Measurements from ENCODE around the gene BMAL1. TPM values are rescaled to one million over a fixed set of nuclear protein-coding genes. Genes with fewer than 3 reads are reported as not detected.

Gene BMAL1
- total RNA-seq, 5 donors from 2014 or later (not counting 1 experiment from before 2014, with no cell fraction given): 67.9 to 99.2 (median 72.1) TPM

DNA sequence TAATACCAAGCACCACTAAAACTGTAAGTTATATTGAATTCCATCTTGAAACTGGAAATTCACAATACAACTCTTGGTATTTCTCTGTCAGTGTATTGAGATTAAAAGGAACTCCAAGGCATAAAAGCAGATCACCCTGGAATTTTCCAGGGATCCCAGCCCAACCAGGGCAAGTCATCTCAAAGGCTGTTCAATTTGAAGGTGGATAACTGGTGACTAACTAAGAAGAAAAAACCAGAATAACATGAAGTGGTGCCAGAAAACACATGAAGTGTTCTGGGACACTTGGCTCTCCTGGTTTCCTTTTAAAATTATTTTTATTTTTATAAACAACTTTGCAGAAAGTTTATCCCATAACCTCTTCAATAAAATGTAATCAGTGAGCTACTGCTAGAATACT is 7.8 kb upstream of the BMAL1 start:
- no peak for DNase-seq
- H3K4me3 Mint-ChIP-seq: no peak overlapping the region
- no peaks in the 10 kb centered on the region for H3K4me1 ChIP-seq (ENCODE audit: control insufficient read depth in 1 of 2, extremely low read depth in 1 of 2, insufficient read depth in 2 of 2, low read length in 2 of 2)
- H3K27ac ChIP-seq (ENCODE audit: low read length): no peak overlapping the region
- no peaks in the 10 kb centered on the region for H3K36me3 Mint-ChIP-seq
- peaks cover 2 to 6% of the 10 kb centered on the region in 2 experiments for H3K27me3 ChIP-seq (replicated peaks in 1 of 2; ENCODE audit: control insufficient read depth in 2 of 2, extremely low read depth in 1 of 2, insufficient read depth in 2 of 2, low read length in 1 of 2)
- ATAC-seq (replicated peaks in 1 of 4): no peak
- POLR2A ChIA-PET: interaction anchor here in 1 of 2 donors (0.7 kb wide), 1 partner anchor 1957 kb away, joined by 3 read pairs; no protein-coding TSS in a partner anchor
- peaks cover 0 to 2% (median 0%) of the 10 kb centered on the region in 3 donors for H3K4me1 Mint-ChIP-seq
- H3K27me3 Mint-ChIP-seq: peaks cover 10 to 27% of the 10 kb centered on the region in 2 donors
- no peak overlapping the region for H3K27ac Mint-ChIP-seq
- H3K9me3 ChIP-seq: no peaks in the 10 kb centered on the region
- H3K36me3 ChIP-seq (ENCODE audit: control insufficient read depth in 2 of 2, extremely low read depth in 1 of 2, insufficient read depth in 1 of 2, low read length in 1 of 2): no peaks in the 10 kb centered on the region
- no peak overlapping the region for H3K4me3 ChIP-seq (ENCODE audit: control insufficient read depth in 1 of 2, extremely low read depth in 1 of 2, low read length in 1 of 2)
- CTCF ChIA-PET: interaction anchor here in 1 of 2 donors (0.5 to 0.8 kb wide), 2 partner anchors 10 to 66 kb away, joined by 3 to 7 read pairs; no protein-coding TSS in a partner anchor
- no peaks in the 10 kb centered on the region for H3K9me3 Mint-ChIP-seq

GRCh38 chr11:13271060-13271693 is 6.4 kb upstream of the BMAL1 start:
- ChIA-PET POLR2A (interaction anchor here in 1 of 2 donors (0.6 kb wide), 1 partner anchor 15 kb away, joined by 3 read pairs; no protein-coding TSS in a partner anchor), CTCF (no interaction called here)
- H3K27ac Mint-ChIP-seq: no peak overlapping the region
- WGBS (ENCODE audit: insufficient coverage): no CpG with 5 or more reads among the region's 1 CpG
- no peaks in the 10 kb centered on the region for H3K9me3 Mint-ChIP-seq
- DNase-seq (no peak), ATAC-seq (replicated peaks in 1 of 4) (no peak)
- Histone ChIP-seq H3K27ac (ENCODE audit: low read length) (no peak overlapping the region), H3K36me3 (ENCODE audit: control insufficient read depth in 2 of 2, extremely low read depth in 1 of 2, insufficient read depth in 1 of 2, low read length in 1 of 2) (no peaks in the 10 kb centered on the region), H3K4me1 (ENCODE audit: control insufficient read depth in 1 of 2, extremely low read depth in 1 of 2, insufficient read depth in 2 of 2, low read length in 2 of 2) (peaks cover 0 to 2% of the 10 kb centered on the region in 2 experiments), H3K9me3 (no peaks in the 10 kb centered on the region), H3K4me3 (ENCODE audit: control insufficient read depth in 1 of 2, extremely low read depth in 1 of 2, low read length in 1 of 2) (no peak overlapping the region), H3K27me3 (replicated peaks in 1 of 2; ENCODE audit: control insufficient read depth in 2 of 2, extremely low read depth in 1 of 2, insufficient read depth in 2 of 2, low read length in 1 of 2) (peaks cover 2 to 5% of the 10 kb centered on the region in 2 experiments)
- H3K36me3 Mint-ChIP-seq: no peaks in the 10 kb centered on the region
- no peak overlapping the region for H3K4me3 Mint-ChIP-seq
- H3K27me3 Mint-ChIP-seq: peaks cover 10 to 20% of the 10 kb centered on the region in 2 donors
- peaks cover under 1 to 7% (median 6%) of the 10 kb centered on the region in 3 donors for H3K4me1 Mint-ChIP-seq

- H3K4me1 Mint-ChIP-seq: peaks cover 36 to 40% (median 37%) of the 10 kb centered on the region in 3 donors
- ATAC-seq (replicated peaks in 1 of 4) (no peak), DNase-seq (peak in 3 of 35 experiments; percentile 9 to 21 (median 15))
- H3K36me3 Mint-ChIP-seq: no peaks in the 10 kb centered on the region
- H3K4me3 Mint-ChIP-seq: peak overlapping the region; percentile 98 to 100 (median 99)
- 19% methylated on average over 4 of the region's 8 CpGs for WGBS (ENCODE audit: insufficient coverage)
- H3K36me3 ChIP-seq (ENCODE audit: control insufficient read depth in 2 of 2, extremely low read depth in 1 of 2, insufficient read depth in 1 of 2, low read length in 1 of 2): no peaks in the 10 kb centered on the region
- POLR2A ChIA-PET: interaction anchor here in 1 of 2 donors (1.0 kb wide), 1 partner anchor 12 kb away, joined by 8 read pairs; no protein-coding TSS in a partner anchor
- H3K27ac ChIP-seq (ENCODE audit: low read length): no peak overlapping the region
- peak overlapping the region; percentile 84 to 91 for H3K4me3 ChIP-seq (ENCODE audit: control insufficient read depth in 1 of 2, extremely low read depth in 1 of 2, low read length in 1 of 2)
- H3K27ac Mint-ChIP-seq: peak overlapping the region; percentile 94 to 96
- H3K27me3 Mint-ChIP-seq: peaks cover 2% of the 10 kb centered on the region in 2 donors
- H3K9me3 Mint-ChIP-seq: no peaks in the 10 kb centered on the region
- H3K27me3 ChIP-seq (replicated peaks in 1 of 2; ENCODE audit: control insufficient read depth in 2 of 2, extremely low read depth in 1 of 2, insufficient read depth in 2 of 2, low read length in 1 of 2): no peaks in the 10 kb centered on the region
- peaks cover 8 to 29% of the 10 kb centered on the region in 2 experiments for H3K4me1 ChIP-seq (ENCODE audit: control insufficient read depth in 1 of 2, extremely low read depth in 1 of 2, insufficient read depth in 2 of 2, low read length in 2 of 2)
- CTCF ChIA-PET: interaction anchor here (0.5 to 1.4 kb wide), 3 partner anchors 21 to 1168 kb away, joined by 3 read pairs; no protein-coding TSS in a partner anchor
- H3K9me3 ChIP-seq: no peaks in the 10 kb centered on the region
These were observed 1.1 kb upstream of the BMAL1 start for GRCh38 chr11:13276454-13276831.

- peaks cover 43 to 47% (median 43%) of the 10 kb centered on the region in 3 donors for H3K4me1 Mint-ChIP-seq
- no peaks in the 10 kb centered on the region for H3K27me3 ChIP-seq (replicated peaks in 1 of 2; ENCODE audit: control insufficient read depth in 2 of 2, extremely low read depth in 1 of 2, insufficient read depth in 2 of 2, low read length in 1 of 2)
- peak overlapping the region; percentile 98 to 100 (median 99) for H3K4me3 Mint-ChIP-seq
- no peaks in the 10 kb centered on the region for H3K9me3 Mint-ChIP-seq
- CTCF ChIA-PET: interaction anchor here (0.5 kb wide), 2 partner anchors 67 to 1169 kb away, joined by 3 read pairs; no protein-coding TSS in a partner anchor
- H3K4me1 ChIP-seq (ENCODE audit: control insufficient read depth in 1 of 2, extremely low read depth in 1 of 2, insufficient read depth in 2 of 2, low read length in 2 of 2): peaks cover 8 to 35% of the 10 kb centered on the region in 2 experiments
- H3K9me3 ChIP-seq: no peaks in the 10 kb centered on the region
- H3K27me3 Mint-ChIP-seq: no peaks in the 10 kb centered on the region
- peaks cover 0 to 3% of the 10 kb centered on the region in 2 donors for H3K36me3 ChIP-seq (ENCODE audit: control insufficient read depth in 2 of 2, extremely low read depth in 1 of 2, insufficient read depth in 1 of 2, low read length in 1 of 2)
- peak overlapping the region; percentile 94 to 96 for H3K27ac Mint-ChIP-seq
- H3K36me3 Mint-ChIP-seq: peaks cover 4% of the 10 kb centered on the region
- POLR2A ChIA-PET: interaction anchor here in 1 of 2 donors (1.0 kb wide), 1 partner anchor 11 kb away, joined by 8 read pairs; no protein-coding TSS in a partner anchor
- H3K4me3 ChIP-seq (ENCODE audit: control insufficient read depth in 1 of 2, extremely low read depth in 1 of 2, low read length in 1 of 2): peak overlapping the region; percentile 84 to 91
- WGBS (ENCODE audit: insufficient coverage): under 1% methylated on average over 64 of the region's 72 CpGs
- ATAC-seq (replicated peaks in 1 of 4) (peak; percentile 85 to 88 (median 86)), DNase-seq (peak; percentile 93 to 98 (median 96))
- H3K27ac ChIP-seq (ENCODE audit: low read length): peak overlapping the region; percentile 65
These were observed 490 bp upstream of the BMAL1 start for GRCh38 chr11:13276832-13277767.

- peaks cover 59 to 64% (median 61%) of the 10 kb centered on the region in 3 donors for H3K4me1 Mint-ChIP-seq
- DNase-seq: peak in 3 of 35 experiments; percentile 11 to 29 (median 23)
- no peak for ATAC-seq (replicated peaks in 1 of 4)
- no peaks in the 10 kb centered on the region for H3K27me3 Mint-ChIP-seq
- H3K9me3 Mint-ChIP-seq: no peaks in the 10 kb centered on the region
- ChIA-PET CTCF (interaction anchor here (0.6 to 1.2 kb wide), 9 partner anchors 9 to 1402 kb away, joined by 3 to 7 read pairs (median 3); no protein-coding TSS in a partner anchor), POLR2A (interaction anchor here (0.5 to 1.1 kb wide), 3 partner anchors 23 to 52 kb away, joined by 3 read pairs; no protein-coding TSS in a partner anchor)
- peak overlapping the region; percentile 87 to 90 for H3K27ac Mint-ChIP-seq
- no peaks in the 10 kb centered on the region for H3K9me3 ChIP-seq
- H3K4me1 ChIP-seq (ENCODE audit: control insufficient read depth in 1 of 2, extremely low read depth in 1 of 2, insufficient read depth in 2 of 2, low read length in 2 of 2): peaks cover 8 to 47% of the 10 kb centered on the region in 2 experiments
- H3K27me3 ChIP-seq (replicated peaks in 1 of 2; ENCODE audit: control insufficient read depth in 2 of 2, extremely low read depth in 1 of 2, insufficient read depth in 2 of 2, low read length in 1 of 2): no peaks in the 10 kb centered on the region
- peaks cover 0 to 5% of the 10 kb centered on the region in 2 donors for H3K36me3 ChIP-seq (ENCODE audit: control insufficient read depth in 2 of 2, extremely low read depth in 1 of 2, insufficient read depth in 1 of 2, low read length in 1 of 2)
- H3K27ac ChIP-seq (ENCODE audit: low read length): no peak overlapping the region
- WGBS (ENCODE audit: insufficient coverage): 11% methylated on average over 46 of the region's 61 CpGs
- peak overlapping the region; percentile 89 to 100 (median 90) for H3K4me3 Mint-ChIP-seq
- peaks cover 4% of the 10 kb centered on the region for H3K36me3 Mint-ChIP-seq
- peak overlapping the region; percentile 94 to 98 for H3K4me3 ChIP-seq (ENCODE audit: control insufficient read depth in 1 of 2, extremely low read depth in 1 of 2, low read length in 1 of 2)
These were observed 1.3 kb downstream of the BMAL1 start for GRCh38 chr11:13278609-13279486.
